ENCODE measurements around the gene SMPD3. TPM values are rescaled to one million over a fixed set of nuclear protein-coding genes. Genes with fewer than 3 reads are reported as not detected.

SMPD3 gene
- total RNA-seq, 1 experiment from 2014 or later: 0.70 TPM

- Histone ChIP-seq H3K56ac (ENCODE audit: insufficient read length, low read depth, low read length) (no peak overlapping the region), H3K23ac (ENCODE audit: insufficient read length, low read depth, low read length) (no peak overlapping the region), H3K79me2 (ENCODE audit: insufficient read depth, low read length) (no peaks in the 10 kb centered on the region), H2BK5ac (ENCODE audit: insufficient read length, low read length) (no peak overlapping the region), H2BK120ac (ENCODE audit: low read depth, low read length, poor library complexity, severe bottlenecking) (no peak overlapping the region), H4K8ac (replicated peaks; ENCODE audit: insufficient read length, low read depth, low read length) (no peak overlapping the region), H2BK20ac (ENCODE audit: low read depth, low read length, poor library complexity, severe bottlenecking) (no peak overlapping the region), H3K18ac (ENCODE audit: insufficient read length, low read depth, low read length) (no peak overlapping the region), H3K4me2 (ENCODE audit: insufficient read depth, insufficient read length, low read length) (no peak overlapping the region), H3K23me2 (ENCODE audit: insufficient read length, low read depth, low read length, poor library complexity, severe bottlenecking) (no peaks in the 10 kb centered on the region), H3T11ph (ENCODE audit: low read length) (no peak overlapping the region), H3K9me3 (ENCODE audit: control insufficient read depth, low read depth, low read length) (no peaks in the 10 kb centered on the region), H3K4me1 (ENCODE audit: insufficient read depth, low read length) (0 out of 2 replicates have a peak, but pooled peaks cover 4% of the 10 kb centered on the region), H2AFZ (ENCODE audit: low read length) (no peak overlapping the region), H3K14ac (ENCODE audit: insufficient read depth, low read length) (no peak overlapping the region; the same call in 1 of the 2 replicates), H4K91ac (ENCODE audit: insufficient read length, low read depth, low read length) (no peak overlapping the region), H2BK12ac (ENCODE audit: insufficient read length, low read depth, low read length) (no peak overlapping the region), H2BK15ac (ENCODE audit: low read depth, low read length) (no peak overlapping the region), H4K5ac (ENCODE audit: insufficient read length, low read depth, low read length) (no peak overlapping the region), H3K27ac (ENCODE audit: insufficient read length, low read depth, low read length) (no peak overlapping the region), H3K79me1 (ENCODE audit: insufficient read depth, low read depth, low read length, poor library complexity, severe bottlenecking) (no peaks in the 10 kb centered on the region), H3K9ac (ENCODE audit: extremely low read depth, insufficient read length, low read length) (no peak overlapping the region), H3K4ac (ENCODE audit: low read depth, low read length) (no peak overlapping the region), H4K20me1 (ENCODE audit: control insufficient read depth, insufficient read depth, insufficient read length) (no peaks in the 10 kb centered on the region), H3K27me3 (ENCODE audit: insufficient read depth, low read length) (no peaks in the 10 kb centered on the region), H2AK5ac (ENCODE audit: insufficient read length, low read length) (no peak overlapping the region)
- Mint-ChIP-seq H3K36me3 (ENCODE audit: insufficient read depth in 1 of 3, low read depth in 3 of 3) (no peaks in the 10 kb centered on the region), H3K4me3 (no peak overlapping the region), H3K4me1 (peaks cover 54 to 59% of the 10 kb centered on the region in 2 experiments), H3K9me3 (no peaks in the 10 kb centered on the region), H3K27me3 (ENCODE audit: low read depth) (peaks cover 4% of the 10 kb centered on the region), H3K27ac (no peak overlapping the region)
- 100% methylated on average over 1 of the region's 5 CpGs for WGBS (ENCODE audit: extremely low coverage, insufficient read length, low lambda C conversion rate)
- no peak for DNase-seq
- TF ChIP-seq, protein P1, sequence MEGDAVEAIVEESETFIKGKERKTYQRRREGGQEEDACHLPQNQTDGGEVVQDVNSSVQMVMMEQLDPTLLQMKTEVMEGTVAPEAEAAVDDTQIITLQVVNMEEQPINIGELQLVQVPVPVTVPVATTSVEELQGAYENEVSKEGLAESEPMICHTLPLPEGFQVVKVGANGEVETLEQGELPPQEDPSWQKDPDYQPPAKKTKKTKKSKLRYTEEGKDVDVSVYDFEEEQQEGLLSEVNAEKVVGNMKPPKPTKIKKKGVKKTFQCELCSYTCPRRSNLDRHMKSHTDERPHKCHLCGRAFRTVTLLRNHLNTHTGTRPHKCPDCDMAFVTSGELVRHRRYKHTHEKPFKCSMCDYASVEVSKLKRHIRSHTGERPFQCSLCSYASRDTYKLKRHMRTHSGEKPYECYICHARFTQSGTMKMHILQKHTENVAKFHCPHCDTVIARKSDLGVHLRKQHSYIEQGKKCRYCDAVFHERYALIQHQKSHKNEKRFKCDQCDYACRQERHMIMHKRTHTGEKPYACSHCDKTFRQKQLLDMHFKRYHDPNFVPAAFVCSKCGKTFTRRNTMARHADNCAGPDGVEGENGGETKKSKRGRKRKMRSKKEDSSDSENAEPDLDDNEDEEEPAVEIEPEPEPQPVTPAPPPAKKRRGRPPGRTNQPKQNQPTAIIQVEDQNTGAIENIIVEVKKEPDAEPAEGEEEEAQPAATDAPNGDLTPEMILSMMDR (conservative IDR thresholded peaks at IDR 0.05): no peak
Observed at GRCh38 chr16:68400924-68401460, 47.3 kb downstream of the SMPD3 start.
